ENCODE measurements around the gene MRPL41.
"Not testable (repeated sequence)": the region's sequence is repeated elsewhere in the genome, so short reads cannot be mapped to it uniquely, and the experiment has no call there.

Gene MRPL41

DNA sequence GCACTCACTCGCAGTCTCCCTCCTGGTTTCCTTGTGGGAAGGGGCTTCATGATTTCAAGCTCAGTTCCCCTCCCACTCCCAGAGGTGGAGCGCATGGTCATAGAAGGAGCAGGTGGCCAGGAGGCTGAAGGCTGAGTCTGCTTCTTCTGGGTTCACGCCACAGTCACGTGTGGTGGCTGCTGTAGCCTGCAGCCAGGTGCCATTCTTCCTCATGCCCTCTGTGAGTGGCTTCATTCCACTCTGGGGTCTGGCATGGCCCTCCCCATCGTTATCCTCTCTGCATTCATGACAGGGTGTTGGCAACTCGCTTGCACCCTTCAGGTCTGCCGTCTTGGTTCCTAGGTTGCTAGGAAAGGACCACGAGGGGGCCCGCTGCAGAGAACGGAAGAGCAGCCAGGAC lies 3.5 kb downstream of the MRPL41 start:
- no peak for TF ChIP-seq YY1 (IDR thresholded peaks at IDR 0.05; ENCODE audit: insufficient read depth, insufficient read length)
- TF ChIP-seq ZNF274 (IDR thresholded peaks at IDR 0.05; ENCODE audit: low read depth, low read length) = no peak
- TF ChIP-seq SUZ12 (IDR thresholded peaks at IDR 0.05; ENCODE audit: extremely low read depth, insufficient read depth, insufficient read length) = no peak
- no peaks in the 10 kb centered on the region for H3K9me3 ChIP-seq (ENCODE audit: insufficient read depth, low read length)
- H3K27me3 ChIP-seq (ENCODE audit: insufficient read depth, insufficient read length) = no peaks in the 10 kb centered on the region
- peaks cover 65% of the 10 kb centered on the region for H3K36me3 ChIP-seq (ENCODE audit: insufficient read depth, insufficient read length, low read length)
- H3K4me1 ChIP-seq (ENCODE audit: insufficient read depth, insufficient read length) = no peaks in the 10 kb centered on the region
- no peak overlapping the region for H3K4me3 ChIP-seq (ENCODE audit: insufficient read length, low read depth)
- DNase-seq (ENCODE audit: low read depth, low spot score) = no peak
- no peak overlapping the region for H3K9ac ChIP-seq (ENCODE audit: insufficient read length, low read depth)

DNA sequence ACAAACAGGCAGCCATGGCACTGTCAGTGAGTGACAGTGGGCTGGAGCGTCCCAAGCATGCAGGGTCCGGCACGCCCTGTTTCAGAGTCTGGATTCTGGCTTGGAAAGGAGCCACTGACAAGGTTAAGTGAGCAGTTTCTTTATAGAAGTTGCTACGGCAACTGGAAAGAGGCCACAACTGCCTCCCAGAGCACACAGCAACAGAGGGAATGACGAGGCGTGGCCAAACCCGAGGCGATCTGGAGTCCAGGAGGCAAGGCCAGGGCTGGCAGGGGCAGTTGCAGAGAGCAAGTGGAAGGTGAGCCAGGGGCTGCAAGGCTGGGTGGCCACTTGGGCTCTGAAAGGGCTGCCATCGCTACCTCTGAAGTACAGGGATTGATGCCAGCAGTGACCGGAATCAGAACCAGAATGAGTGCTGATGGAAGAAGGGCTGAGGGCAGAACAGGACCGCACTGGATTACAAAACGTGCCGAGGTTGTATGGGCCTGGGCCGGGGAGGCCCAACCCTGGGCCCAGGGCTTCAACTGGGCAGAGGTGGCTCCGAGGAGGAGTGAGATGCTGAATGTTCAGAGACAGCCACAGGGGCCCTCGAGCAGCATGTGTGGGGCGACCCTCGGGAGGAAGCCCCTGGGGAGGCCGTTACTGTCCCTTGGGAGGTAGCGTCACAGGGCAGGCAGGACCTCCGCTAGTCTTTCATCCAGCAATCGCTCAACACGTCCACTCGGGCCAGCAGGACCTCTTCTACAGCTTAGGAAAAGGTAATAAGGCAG lies 4.6 kb downstream of the MRPL41 start:
- TF ChIP-seq YY1 (IDR thresholded peaks at IDR 0.05; ENCODE audit: insufficient read depth, insufficient read length) = no peak
- TF ChIP-seq SUZ12 (IDR thresholded peaks at IDR 0.05; ENCODE audit: extremely low read depth, insufficient read depth, insufficient read length) = no peak
- TF ChIP-seq ZNF274 (IDR thresholded peaks at IDR 0.05; ENCODE audit: low read depth, low read length) = no peak
- Histone ChIP-seq H3K9me3 (ENCODE audit: insufficient read depth, low read length) (no peaks in the 10 kb centered on the region), H3K27me3 (ENCODE audit: insufficient read depth, insufficient read length) (no peaks in the 10 kb centered on the region), H3K4me3 (ENCODE audit: insufficient read length, low read depth) (no peak overlapping the region), H3K9ac (ENCODE audit: insufficient read length, low read depth) (no peak overlapping the region), H3K36me3 (ENCODE audit: insufficient read depth, insufficient read length, low read length) (peaks cover 66% of the 10 kb centered on the region), H3K4me1 (ENCODE audit: insufficient read depth, insufficient read length) (no peaks in the 10 kb centered on the region)
- no peak for DNase-seq (ENCODE audit: low read depth, low spot score)

DNA sequence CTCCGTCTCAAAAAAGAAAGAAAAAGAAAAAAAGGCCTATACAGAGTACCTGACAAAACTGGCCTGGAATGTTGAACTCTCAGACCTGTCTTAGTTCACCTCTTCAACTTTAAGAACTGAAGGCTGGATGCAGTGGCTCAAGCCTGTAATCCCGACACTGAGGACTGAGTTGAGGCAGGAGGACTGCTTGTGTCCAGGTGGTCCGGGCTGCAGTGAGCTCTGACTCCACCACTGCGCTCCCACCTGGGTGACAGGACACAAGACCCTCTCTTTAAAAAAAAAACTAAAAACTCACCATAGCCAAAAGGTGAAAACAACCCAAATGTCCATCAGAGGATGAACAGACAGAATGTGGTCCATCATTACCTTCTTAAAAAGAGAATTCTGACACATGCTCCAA lies 6.4 kb downstream of the MRPL41 start:
- DNase-seq (ENCODE audit: low read depth, low spot score) = no peak
- no peaks in the 10 kb centered on the region for H3K27me3 ChIP-seq (ENCODE audit: insufficient read depth, insufficient read length)
- TF ChIP-seq ZNF274 (IDR thresholded peaks at IDR 0.05; ENCODE audit: low read depth, low read length) (no peak), YY1 (IDR thresholded peaks at IDR 0.05; ENCODE audit: insufficient read depth, insufficient read length) (no peak), SUZ12 (IDR thresholded peaks at IDR 0.05; ENCODE audit: extremely low read depth, insufficient read depth, insufficient read length) (no peak)

DNA sequence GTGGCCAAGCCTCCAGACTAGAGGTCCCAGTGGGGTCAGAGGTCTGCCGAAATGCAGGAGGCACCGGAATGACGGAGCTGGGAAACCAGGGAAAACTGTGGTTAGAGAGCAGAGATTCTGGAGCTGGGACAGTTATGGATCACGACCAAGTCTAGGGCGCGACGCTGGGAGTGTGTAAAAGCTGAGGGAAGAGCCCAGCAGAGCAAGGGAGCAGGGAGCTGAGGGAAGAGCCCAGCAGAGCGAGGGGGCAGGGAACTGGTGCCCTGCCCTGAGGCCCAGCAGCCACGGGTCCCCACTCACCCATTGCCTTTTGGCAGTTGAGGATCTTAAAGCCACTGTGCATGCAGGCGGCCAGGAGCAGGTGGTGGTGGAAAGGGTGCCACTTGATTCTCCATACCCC lies 12.5 kb downstream of the MRPL41 start:
- Histone ChIP-seq H3K9me3 (ENCODE audit: insufficient read depth, low read length) (no peaks in the 10 kb centered on the region), H3K9ac (ENCODE audit: insufficient read length, low read depth) (no peak overlapping the region), H3K36me3 (ENCODE audit: insufficient read depth, insufficient read length, low read length) (peaks cover 45% of the 10 kb centered on the region), H3K4me1 (ENCODE audit: insufficient read depth, insufficient read length) (no peaks in the 10 kb centered on the region), H3K4me3 (ENCODE audit: insufficient read length, low read depth) (no peak overlapping the region), H3K27me3 (ENCODE audit: insufficient read depth, insufficient read length) (no peaks in the 10 kb centered on the region)
- no peak for TF ChIP-seq YY1 (IDR thresholded peaks at IDR 0.05; ENCODE audit: insufficient read depth, insufficient read length)
- DNase-seq (ENCODE audit: low read depth, low spot score) = no peak

More for the DNA sequence above, 6.4 kb downstream of the MRPL41 start:
- no peak overlapping the region for H3K4me3 ChIP-seq (ENCODE audit: insufficient read length, low read depth)
- H3K4me1 ChIP-seq (ENCODE audit: insufficient read depth, insufficient read length) = no peaks in the 10 kb centered on the region
- H3K9me3 ChIP-seq (ENCODE audit: insufficient read depth, low read length) = no peaks in the 10 kb centered on the region
- no peak overlapping the region for H3K9ac ChIP-seq (ENCODE audit: insufficient read length, low read depth)
- H3K36me3 ChIP-seq (ENCODE audit: insufficient read depth, insufficient read length, low read length) = peaks cover 70% of the 10 kb centered on the region

DNA sequence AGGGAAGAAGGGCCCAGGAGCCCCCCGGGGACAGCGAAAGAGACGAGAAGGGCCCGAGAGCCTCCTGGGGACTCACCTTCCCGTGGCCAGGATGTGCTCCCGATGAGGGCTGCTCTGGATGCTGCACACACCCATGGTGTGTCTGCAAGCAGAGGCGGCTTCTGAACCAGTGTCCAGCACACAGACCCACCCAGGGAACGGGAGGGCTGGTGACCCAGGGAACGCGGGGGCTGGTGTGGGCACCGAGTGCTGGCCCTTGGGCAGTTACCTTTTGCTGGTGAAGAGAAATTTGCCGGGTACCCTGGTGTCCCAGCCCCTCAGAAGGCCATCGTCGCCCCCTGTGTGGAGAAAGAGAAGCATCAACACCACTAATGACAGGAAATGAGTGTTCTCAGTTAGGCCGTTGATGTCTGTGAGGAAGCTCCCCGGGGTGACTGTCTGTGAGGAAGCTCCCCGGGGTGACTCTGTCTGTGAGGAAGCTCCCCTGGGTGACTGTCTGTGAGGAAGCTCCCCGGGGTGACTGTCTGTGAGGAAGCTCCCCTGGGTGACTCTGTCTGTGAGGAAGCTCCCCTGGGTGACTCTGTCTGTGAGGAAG lies 13.2 kb downstream of the MRPL41 start:
- TF ChIP-seq SUZ12 (IDR thresholded peaks at IDR 0.05; ENCODE audit: extremely low read depth, insufficient read depth, insufficient read length) (no peak), YY1 (IDR thresholded peaks at IDR 0.05; ENCODE audit: insufficient read depth, insufficient read length) (no peak), ZNF274 (IDR thresholded peaks at IDR 0.05; ENCODE audit: low read depth, low read length) (no peak)
- Histone ChIP-seq H3K9ac (ENCODE audit: insufficient read length, low read depth) (no peak overlapping the region), H3K27me3 (ENCODE audit: insufficient read depth, insufficient read length) (no peaks in the 10 kb centered on the region), H3K4me1 (ENCODE audit: insufficient read depth, insufficient read length) (no peaks in the 10 kb centered on the region), H3K4me3 (ENCODE audit: insufficient read length, low read depth) (no peak overlapping the region), H3K9me3 (ENCODE audit: insufficient read depth, low read length) (no peaks in the 10 kb centered on the region), H3K36me3 (ENCODE audit: insufficient read depth, insufficient read length, low read length) (peaks cover 47% of the 10 kb centered on the region)
- no peak for DNase-seq (ENCODE audit: low read depth, low spot score)

DNA sequence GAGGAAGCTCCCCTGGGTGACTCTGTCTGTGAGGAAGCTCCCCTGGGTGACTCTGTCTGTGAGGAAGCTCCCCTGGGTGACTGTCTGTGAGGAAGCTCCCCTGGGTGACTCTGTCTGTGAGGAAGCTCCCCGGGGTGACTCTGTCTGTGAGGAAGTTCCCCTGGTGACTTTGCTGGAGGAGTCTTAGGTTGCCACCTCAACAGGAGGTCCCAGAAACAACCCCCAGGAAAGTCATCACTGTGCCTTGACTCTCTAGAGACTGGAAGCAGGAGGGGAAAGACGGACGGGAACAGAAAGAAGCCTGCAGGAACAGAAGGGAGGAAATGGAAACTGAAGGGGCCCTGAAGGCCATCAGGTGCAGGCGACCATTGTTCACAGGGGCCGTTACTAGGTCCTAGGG lies 16.8 kb downstream of the MRPL41 start:
- peaks cover 51% of the 10 kb centered on the region for H3K36me3 ChIP-seq (ENCODE audit: insufficient read depth, insufficient read length, low read length)
- H3K4me3 ChIP-seq (ENCODE audit: insufficient read length, low read depth); H3K9ac ChIP-seq (ENCODE audit: insufficient read length, low read depth); H3K9me3 ChIP-seq (ENCODE audit: insufficient read depth, low read length); DNase-seq (ENCODE audit: low read depth, low spot score); H3K4me1 ChIP-seq (ENCODE audit: insufficient read depth, insufficient read length); H3K27me3 ChIP-seq (ENCODE audit: insufficient read depth, insufficient read length): not testable (repeated sequence)

DNA sequence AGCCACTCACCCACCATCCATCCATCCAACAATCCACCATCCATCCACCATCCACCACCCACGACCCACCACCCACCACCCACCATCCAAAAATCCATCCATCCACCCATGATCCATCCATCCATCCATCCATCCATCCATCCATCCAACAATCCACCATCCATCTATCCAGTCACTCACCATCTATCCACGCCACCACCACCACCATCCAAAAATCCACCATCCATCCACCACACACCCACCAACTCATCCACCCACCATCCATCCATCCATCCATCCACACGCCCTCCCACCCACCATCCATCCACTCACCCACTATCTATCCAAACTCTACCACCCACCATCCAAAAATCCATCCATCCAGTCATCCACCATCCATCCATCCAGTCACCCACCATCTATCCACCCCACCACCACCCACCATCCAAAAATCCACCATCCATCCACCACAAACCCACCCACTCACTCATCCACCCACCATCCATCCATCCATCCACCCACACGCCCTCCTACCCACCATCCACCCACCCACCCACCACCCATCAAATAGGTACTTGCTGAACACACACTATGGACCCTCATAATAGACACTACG lies 18.0 kb downstream of the MRPL41 start:
- Histone ChIP-seq H3K27me3 (ENCODE audit: insufficient read depth, insufficient read length) (no peaks in the 10 kb centered on the region), H3K9ac (ENCODE audit: insufficient read length, low read depth) (no peak overlapping the region), H3K4me3 (ENCODE audit: insufficient read length, low read depth) (no peak overlapping the region), H3K4me1 (ENCODE audit: insufficient read depth, insufficient read length) (no peaks in the 10 kb centered on the region), H3K9me3 (ENCODE audit: insufficient read depth, low read length) (no peaks in the 10 kb centered on the region), H3K36me3 (ENCODE audit: insufficient read depth, insufficient read length, low read length) (peaks cover 50% of the 10 kb centered on the region)
- no peak for DNase-seq (ENCODE audit: low read depth, low spot score)
- TF ChIP-seq YY1 (IDR thresholded peaks at IDR 0.05; ENCODE audit: insufficient read depth, insufficient read length) = no peak
- no peak for TF ChIP-seq ZNF274 (IDR thresholded peaks at IDR 0.05; ENCODE audit: low read depth, low read length)
- TF ChIP-seq SUZ12 (IDR thresholded peaks at IDR 0.05; ENCODE audit: extremely low read depth, insufficient read depth, insufficient read length) = no peak
